Psoas muscle (tissue), 8 donors: Measurements from ENCODE around the gene TBCD. TPM values are rescaled to one million over a fixed set of nuclear protein-coding genes. Genes with fewer than 3 reads are reported as not detected.
A peak's percentile ranks its signal among the peaks of the same experiment; 100 is the strongest.

Source experiments
- ATAC-seq, 4 donors: fragments of 200-7000 bp; cut with Tn5 transposase; one replicate each; pipeline ENCODE4 v1.9.1; 2020; ENCODE audit warnings: moderate library complexity in 3 of 4, mild to moderate bottlenecking in 2 of 4
- DNase-seq, 2 donors: peaks; one replicate each; pipeline ENCODE4 v3.0.0-alpha.2; 2020
- H3K27ac ChIP-seq: fragments of 200-600 bp; one replicate; pipeline ENCODE4 v1.8.0; 2022
- H3K27me3 ChIP-seq, 3 donors: fragments of 200-600 bp in 1 of 3; one replicate each; pipeline versions ENCODE4 v1.6.1 to v1.8.0; 2013 to 2022; ENCODE audit warnings: low read length in 2 of 3, mild to moderate bottlenecking in 2 of 3, moderate library complexity in 1 of 3; ENCODE audit not compliant: insufficient read depth in 3 of 3
- H3K36me3 ChIP-seq, 2 donors: fragments of 200-600 bp in 1 of 2; one replicate each; pipeline versions ENCODE4 v1.6.1 to v1.8.0; 2013 to 2022; ENCODE audit warnings: low read depth in 1 of 2, mild to moderate bottlenecking in 1 of 2, moderate library complexity in 1 of 2; ENCODE audit not compliant: insufficient read depth in 1 of 2
- H3K4me1 ChIP-seq: fragments of 200-600 bp; one replicate; pipeline ENCODE4 v1.8.0; 2022
- H3K4me3 ChIP-seq: fragments of 200-600 bp; one replicate; pipeline ENCODE4 v1.8.0; 2022; ENCODE audit warnings: mild to moderate bottlenecking
- H3K9me3 ChIP-seq: fragments of 200-600 bp; one replicate; pipeline ENCODE4 v1.8.0; 2022
- WGBS, 3 donors: extraction: QIAGEN DNeasy Blood & Tissue Kit; methylation state at CpG; one replicate each; pipeline versions ENCODE4 v1.1.6 to v1.1.7; 2013; 5-methylcytosine and 5-hydroxymethylcytosine counted together
- intact Hi-C, 2 donors: fragments of 100-400 bp; cut with DNase I; formaldehyde crosslinking; loops; one replicate each; pipeline versions ENCODE4 v1.11.0 to v1.14.2; 2022
- polyA plus RNA-seq, 3 donors: library from polyadenylated mRNA; stranded (reverse); fragments of 200-250 nt; gene quantifications; one replicate each; pipeline ENCODE4 v1.2.3, GENCODE V29; 2013
- total RNA-seq, 4 donors: library from RNA; stranded (reverse); fragmentation: NEBNext Ultra II Directional in 2 of 4; extraction: Animal tissue kit (Norgen Biotek cat#: 25700) in 2 of 4; gene quantifications; one replicate each; pipeline versions ENCODE4 v1.2.1 to v1.2.4, GENCODE V29; 2021 to 2023
- TF ChIP-seq, protein P1 (sequence below): fragments of 200-600 bp; IDR thresholded peaks from one replicate; pipeline ENCODE4 v1.8.0; 2022; ENCODE audit warnings: antibody characterized with exemption
- donor health status: healthy with polysubstance abuse.
- donor health status: DM: no; HTN: no; CAD: no; lungs with moderate emphysema.
- donor health status: Bipolar disorder and iron deficiency.
- donor health status: healthy.
- donor health status: DM: yes; HTN: yes; CAD: no.
- donor health status: DM: no; HTN: no; CAD: no.
- donor health status: DM: no; HTN: no; CAD: no.
- donor health status: DM: yes; HTN: yes; CAD: no.

TBCD gene
- total and polyA plus RNA-seq, 7 donors, result 28.2 to 65.0 (median 36.5) TPM

DNA sequence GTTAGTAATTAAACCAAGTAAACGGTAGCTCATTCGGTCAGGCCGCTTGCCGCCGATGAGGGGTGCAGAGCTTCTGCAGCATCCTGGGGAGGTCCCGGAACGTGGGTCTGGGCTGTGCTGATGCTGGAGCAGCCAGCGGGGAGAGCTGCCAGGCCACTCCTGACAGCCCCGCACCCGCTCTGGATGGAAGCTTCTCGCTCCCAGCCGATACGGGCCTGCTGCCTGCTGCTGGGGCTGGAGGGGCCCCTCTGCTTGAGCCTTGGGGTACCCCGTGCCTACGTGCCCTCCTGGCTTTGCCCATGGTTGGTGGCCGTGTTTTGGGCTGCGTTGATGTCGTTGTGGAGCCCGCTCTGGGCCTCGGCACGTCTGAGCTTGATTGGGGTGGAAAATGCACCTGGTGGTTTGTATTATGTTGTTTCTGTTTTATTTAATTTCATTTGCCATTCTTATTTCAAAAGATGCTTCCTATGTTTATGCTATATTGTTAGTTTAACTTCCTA lies 129.5 kb downstream of the TBCD start:
- intact Hi-C loops, result no loop called here
- WGBS, 3 donors, result 62 to 73% (median 70%) methylated on average over 21 of the region's 21 CpGs
- Histone ChIP-seq H3K4me1 (peaks cover 22% of the 10 kb centered on the region), H3K27me3 (no peaks in the 10 kb centered on the region), H3K27ac (no peak overlapping the region), H3K4me3 (no peak overlapping the region), H3K9me3 (no peaks in the 10 kb centered on the region), H3K36me3 (no peaks in the 10 kb centered on the region)
- TF ChIP-seq, protein P1, sequence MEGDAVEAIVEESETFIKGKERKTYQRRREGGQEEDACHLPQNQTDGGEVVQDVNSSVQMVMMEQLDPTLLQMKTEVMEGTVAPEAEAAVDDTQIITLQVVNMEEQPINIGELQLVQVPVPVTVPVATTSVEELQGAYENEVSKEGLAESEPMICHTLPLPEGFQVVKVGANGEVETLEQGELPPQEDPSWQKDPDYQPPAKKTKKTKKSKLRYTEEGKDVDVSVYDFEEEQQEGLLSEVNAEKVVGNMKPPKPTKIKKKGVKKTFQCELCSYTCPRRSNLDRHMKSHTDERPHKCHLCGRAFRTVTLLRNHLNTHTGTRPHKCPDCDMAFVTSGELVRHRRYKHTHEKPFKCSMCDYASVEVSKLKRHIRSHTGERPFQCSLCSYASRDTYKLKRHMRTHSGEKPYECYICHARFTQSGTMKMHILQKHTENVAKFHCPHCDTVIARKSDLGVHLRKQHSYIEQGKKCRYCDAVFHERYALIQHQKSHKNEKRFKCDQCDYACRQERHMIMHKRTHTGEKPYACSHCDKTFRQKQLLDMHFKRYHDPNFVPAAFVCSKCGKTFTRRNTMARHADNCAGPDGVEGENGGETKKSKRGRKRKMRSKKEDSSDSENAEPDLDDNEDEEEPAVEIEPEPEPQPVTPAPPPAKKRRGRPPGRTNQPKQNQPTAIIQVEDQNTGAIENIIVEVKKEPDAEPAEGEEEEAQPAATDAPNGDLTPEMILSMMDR, result no peak
- DNase-seq (peak in 1 of 2 donors; percentile 19), ATAC-seq (no peak)

DNA sequence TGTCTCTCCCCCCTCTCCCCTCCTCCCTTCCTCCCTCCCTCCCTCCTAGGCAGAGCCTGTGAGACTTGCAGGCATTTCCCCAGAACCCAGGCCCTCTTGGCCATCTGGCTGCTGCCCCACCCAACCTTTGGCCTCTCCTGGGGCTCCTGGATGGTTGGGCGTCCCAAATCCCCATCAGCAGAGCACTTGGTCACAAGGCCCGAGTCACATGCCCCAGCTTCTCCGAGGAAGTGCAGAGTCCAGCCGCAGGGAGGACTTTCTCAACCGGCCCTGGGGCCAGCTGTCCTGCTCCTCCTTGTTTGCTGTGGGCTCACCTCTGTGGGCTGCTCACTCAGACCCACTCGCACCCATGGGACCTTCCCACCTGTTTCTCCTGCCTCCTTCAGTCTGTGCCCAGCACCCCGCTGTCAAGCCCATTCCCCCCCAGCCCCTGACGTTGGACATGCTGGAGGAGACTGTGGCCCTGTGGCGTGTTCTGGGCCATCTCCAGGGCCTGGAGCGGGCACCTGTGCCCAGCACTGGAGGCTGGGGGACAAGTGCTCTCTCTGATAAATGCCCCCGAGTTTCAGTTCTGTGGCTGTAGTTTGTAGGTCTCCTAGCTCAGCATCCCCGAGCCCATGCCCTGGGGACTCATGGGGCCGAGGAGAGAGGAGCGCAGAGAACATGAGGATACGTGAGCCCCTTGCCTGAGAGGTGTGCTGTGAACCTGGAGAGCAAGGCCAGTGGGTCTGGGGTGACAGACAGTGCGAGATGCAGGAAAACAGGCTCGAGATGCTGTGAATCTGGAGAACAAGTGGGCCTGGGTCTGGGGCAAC lies 130.2 kb downstream of the TBCD start:
- peaks cover 17% of the 10 kb centered on the region for H3K4me1 ChIP-seq
- TF ChIP-seq, protein P1, result no peak
- 71 to 84% (median 74%) methylated on average over 17 of the region's 17 CpGs for WGBS, 3 donors
- no peaks in the 10 kb centered on the region for H3K36me3 ChIP-seq
- DNase-seq (peak; percentile 67 to 85), ATAC-seq (peak; percentile 31 to 54 (median 40))
- no peaks in the 10 kb centered on the region for H3K27me3 ChIP-seq
- no peak overlapping the region for H3K4me3 ChIP-seq
- H3K27ac ChIP-seq, result no peak overlapping the region
- H3K9me3 ChIP-seq, result no peaks in the 10 kb centered on the region
- intact Hi-C loops, result no loop called here

DNA sequence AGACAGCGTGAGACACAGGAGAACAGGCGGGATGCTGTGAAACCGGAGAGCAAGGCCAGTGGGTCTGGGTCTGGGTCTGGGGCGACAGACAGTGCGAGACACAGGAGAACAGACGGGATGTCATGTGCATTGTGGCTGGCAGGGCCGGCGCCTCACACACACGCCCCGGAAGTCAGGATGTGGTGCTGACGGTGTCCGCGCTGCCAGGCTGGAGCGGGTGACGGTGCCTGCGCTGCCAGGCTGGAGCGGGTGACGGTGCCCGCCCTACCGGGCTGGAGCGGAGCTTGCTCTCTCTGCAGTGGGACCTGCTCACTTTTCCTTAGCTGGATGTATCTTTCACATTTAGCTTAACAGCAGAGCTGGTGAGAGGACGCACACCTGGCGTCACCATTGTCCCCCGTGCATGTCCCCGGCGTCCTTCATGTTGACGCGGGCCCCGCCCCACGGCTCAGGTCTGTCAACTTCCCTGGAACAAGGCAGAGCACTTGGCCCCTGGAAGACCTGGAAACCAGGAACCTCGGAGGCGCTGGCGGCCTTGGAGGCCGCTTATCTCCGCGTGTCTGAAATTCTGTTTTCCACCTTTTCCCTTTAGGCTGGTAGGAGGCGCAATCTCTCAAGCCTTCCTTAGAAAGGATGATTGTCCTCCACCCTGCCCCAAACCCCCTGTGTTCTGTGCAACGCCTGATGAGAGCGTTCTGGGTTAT lies 131.0 kb downstream of the TBCD start:
- TF ChIP-seq, protein P1, result no peak
- no peak for ATAC-seq
- 90 to 93% (median 92%) methylated on average over 39 of the region's 39 CpGs for WGBS, 3 donors
- no peak for DNase-seq
- Histone ChIP-seq H3K9me3 (no peaks in the 10 kb centered on the region), H3K27me3 (no peaks in the 10 kb centered on the region), H3K4me1 (peaks cover 12% of the 10 kb centered on the region), H3K4me3 (no peak overlapping the region), H3K36me3 (no peaks in the 10 kb centered on the region), H3K27ac (no peak overlapping the region)
- intact Hi-C loops, result no loop called here

DNA sequence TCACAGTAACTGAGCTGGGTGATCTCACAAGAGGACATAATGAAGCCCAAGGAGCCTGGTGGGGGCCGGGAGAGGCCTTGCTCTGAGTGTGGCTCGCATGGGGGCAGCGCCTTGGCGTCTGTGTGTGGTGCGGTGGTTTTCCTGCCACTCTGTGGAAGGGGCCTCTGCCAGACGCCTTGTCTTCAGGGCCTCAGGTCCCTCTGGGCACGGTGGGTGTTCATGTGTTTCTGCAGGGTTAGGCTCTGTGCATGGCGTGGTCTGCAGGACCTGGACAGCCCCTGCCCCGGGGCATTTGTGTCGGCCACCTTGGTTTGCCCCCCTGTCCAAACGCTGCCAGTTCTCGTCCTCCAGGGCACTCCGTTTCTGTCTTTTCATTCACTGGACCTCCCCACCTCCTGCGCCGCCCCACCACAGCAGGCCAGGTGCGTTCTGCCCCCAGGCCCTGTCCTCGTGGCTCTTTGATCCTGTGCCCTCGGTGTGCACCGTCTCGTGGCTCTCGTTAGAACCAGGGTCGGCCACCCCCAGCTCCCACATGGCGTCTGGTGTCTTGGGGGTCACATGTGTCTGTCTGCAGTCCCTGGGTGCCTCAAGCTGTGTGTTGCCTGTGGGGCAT lies 131.7 kb downstream of the TBCD start:
- intact Hi-C loops, result no loop called here
- H3K9me3 ChIP-seq, result no peaks in the 10 kb centered on the region
- 91 to 96% (median 92%) methylated on average over 23 of the region's 23 CpGs for WGBS, 3 donors
- no peak for ATAC-seq
- DNase-seq, result peak in 1 of 2 donors; percentile 13
- H3K4me3 ChIP-seq, result no peak overlapping the region
- H3K4me1 ChIP-seq, result peaks cover 12% of the 10 kb centered on the region
- H3K36me3 ChIP-seq, result no peaks in the 10 kb centered on the region
- no peaks in the 10 kb centered on the region for H3K27me3 ChIP-seq
- TF ChIP-seq, protein P1, result no peak
- H3K27ac ChIP-seq, result no peak overlapping the region
